ENCODE results near the gene MAP3K15.

- no peak for TF ChIP-seq CTCF (IDR thresholded peaks at IDR 0.05)
- TF ChIP-seq ZSCAN18 (CRISPR knock-in tag; IDR thresholded peaks at IDR 0.05), result no peak
- TF ChIP-seq ATF1 (CRISPR knock-in tag; IDR thresholded peaks at IDR 0.05), result no peak
- TF ChIP-seq ELF4 (CRISPR knock-in tag; IDR thresholded peaks at IDR 0.05; ENCODE audit: low read depth), result no peak
- no peak for TF ChIP-seq AFF4 (CRISPR knock-in tag; IDR thresholded peaks at IDR 0.05; ENCODE audit: borderline replicate concordance)
- TF ChIP-seq NR1H2 (CRISPR knock-in tag; IDR thresholded peaks at IDR 0.05), result no peak
- TF ChIP-seq TEAD4 (CRISPR knock-in tag; IDR thresholded peaks at IDR 0.05), result no peak
- TF ChIP-seq ZBTB21 (CRISPR knock-in tag; IDR thresholded peaks at IDR 0.05; ENCODE audit: borderline replicate concordance), result no peak
Measured at GRCh38 chrX:19552793-19553192, 37.5 kb upstream of the MAP3K15 start.

Measured in WTC11 (cell line).